Tibial artery (tissue), 4 donors: ENCODE results near the gene P2RY13.

Experiments
- DNase-seq, 2 donors: peaks; one replicate each; pipeline ENCODE4 v3.0.0-alpha.2; 2019
- H3K27ac ChIP-seq, 2 donors: fragments of 200-600 bp; sonication (generic) in 1 of 2; 1 replicate in 1 of 2; 2 replicates in 1 of 2; pipeline ENCODE4 v1.5.1; 2018 to 2019; ENCODE audit warnings: mild to moderate bottlenecking in 1 of 2
- H3K27me3 ChIP-seq, 2 donors: fragments of 200-600 bp; sonication (generic) in 1 of 2; one replicate each; pipeline versions ENCODE4 v1.5.1 to v1.6.0; 2016 to 2019
- H3K36me3 ChIP-seq, 3 donors: fragments of 200-600 bp; sonication (generic) in 2 of 3; one replicate each; pipeline ENCODE4 v1.5.1; 2016 to 2019; ENCODE audit warnings: mild to moderate bottlenecking in 2 of 3
- H3K4me1 ChIP-seq, 4 donors: fragments of 200-600 bp; sonication (generic) in 2 of 4; 1 replicate in 3 of 4; 2 replicates in 1 of 4; pipeline ENCODE4 v1.5.1; 2016 to 2019
- H3K4me3 ChIP-seq, 2 donors: fragments of 200-600 bp; sonication (generic) in 1 of 2; 1 replicate in 1 of 2; 2 replicates in 1 of 2; pipeline ENCODE4 v1.5.1; 2018 to 2019; ENCODE audit warnings: mild to moderate bottlenecking in 2 of 2
- H3K9me3 ChIP-seq, 3 donors: fragments of 200-600 bp; sonication (generic) in 1 of 3; one replicate each; pipeline ENCODE4 v1.5.1; 2016 to 2019
- intact Hi-C: fragments of 100-400 bp; cut with DNase I; formaldehyde crosslinking; loops from one replicate; pipeline ENCODE4 v1.15.0; 2023; ENCODE audit warnings: low total_unique reads
- TF ChIP-seq, protein P1 (sequence below), 2 experiments: fragments of 200-600 bp in 1 of 2; fragments of 450-650 bp in 1 of 2; IDR thresholded peaks; one replicate each; pipeline ENCODE4 v1.5.1; 2017 to 2019; ENCODE audit warnings: antibody characterized with exemption in 2 of 2, mild to moderate bottlenecking in 1 of 2, moderate library complexity in 1 of 2

Gene P2RY13

DNA sequence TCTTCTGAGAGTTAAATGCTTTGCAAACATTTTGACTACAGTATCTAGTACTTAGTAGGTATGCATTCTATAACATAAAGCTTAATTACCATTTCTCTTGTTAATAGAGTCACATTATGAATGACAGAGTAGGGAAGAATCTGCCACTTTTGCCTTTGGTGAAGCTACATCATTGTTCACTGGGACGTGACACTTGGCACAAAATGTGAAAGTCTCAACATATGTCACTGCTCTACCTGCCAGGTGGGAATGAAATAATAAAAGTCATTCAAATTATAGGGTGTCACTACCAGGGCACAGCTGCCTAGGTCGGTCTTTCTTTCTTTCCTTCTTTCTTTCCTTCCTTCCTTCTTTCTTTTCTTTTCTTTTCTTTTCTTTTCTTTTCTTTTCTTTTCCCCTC lies 30.3 kb downstream of the P2RY13 start:
- no peaks in the 10 kb centered on the region for H3K4me1 ChIP-seq
- no peak overlapping the region for H3K27ac ChIP-seq
- no peaks in the 10 kb centered on the region for H3K36me3 ChIP-seq
- no peak overlapping the region for H3K4me3 ChIP-seq
- no peak for DNase-seq
- no peaks in the 10 kb centered on the region for H3K9me3 ChIP-seq
- intact Hi-C loops: no loop called here
- TF ChIP-seq, protein P1, sequence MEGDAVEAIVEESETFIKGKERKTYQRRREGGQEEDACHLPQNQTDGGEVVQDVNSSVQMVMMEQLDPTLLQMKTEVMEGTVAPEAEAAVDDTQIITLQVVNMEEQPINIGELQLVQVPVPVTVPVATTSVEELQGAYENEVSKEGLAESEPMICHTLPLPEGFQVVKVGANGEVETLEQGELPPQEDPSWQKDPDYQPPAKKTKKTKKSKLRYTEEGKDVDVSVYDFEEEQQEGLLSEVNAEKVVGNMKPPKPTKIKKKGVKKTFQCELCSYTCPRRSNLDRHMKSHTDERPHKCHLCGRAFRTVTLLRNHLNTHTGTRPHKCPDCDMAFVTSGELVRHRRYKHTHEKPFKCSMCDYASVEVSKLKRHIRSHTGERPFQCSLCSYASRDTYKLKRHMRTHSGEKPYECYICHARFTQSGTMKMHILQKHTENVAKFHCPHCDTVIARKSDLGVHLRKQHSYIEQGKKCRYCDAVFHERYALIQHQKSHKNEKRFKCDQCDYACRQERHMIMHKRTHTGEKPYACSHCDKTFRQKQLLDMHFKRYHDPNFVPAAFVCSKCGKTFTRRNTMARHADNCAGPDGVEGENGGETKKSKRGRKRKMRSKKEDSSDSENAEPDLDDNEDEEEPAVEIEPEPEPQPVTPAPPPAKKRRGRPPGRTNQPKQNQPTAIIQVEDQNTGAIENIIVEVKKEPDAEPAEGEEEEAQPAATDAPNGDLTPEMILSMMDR (IDR thresholded peaks at IDR 0.05): no peak
- H3K27me3 ChIP-seq: no peaks in the 10 kb centered on the region

DNA sequence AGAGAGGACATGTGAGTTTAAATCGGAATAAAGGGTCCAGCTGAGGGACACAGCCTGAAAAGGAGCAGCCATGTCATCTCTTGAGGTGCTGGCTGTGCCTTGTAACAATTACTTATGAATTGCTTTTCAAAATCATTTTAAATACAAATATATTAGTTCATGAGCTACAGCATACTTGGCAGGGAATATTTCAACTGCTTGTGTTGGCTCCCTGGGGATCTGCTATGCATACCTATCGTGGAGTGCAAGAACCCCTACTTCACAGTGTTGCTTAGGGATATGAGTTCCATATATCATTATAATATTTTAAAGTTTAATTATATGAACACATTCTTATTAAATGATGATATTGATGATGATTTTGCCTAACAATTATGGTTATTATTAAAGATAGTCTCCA lies 31.9 kb downstream of the P2RY13 start:
- no peak overlapping the region for H3K4me3 ChIP-seq
- no peaks in the 10 kb centered on the region for H3K4me1 ChIP-seq
- intact Hi-C loops: no loop called here
- no peaks in the 10 kb centered on the region for H3K27me3 ChIP-seq
- DNase-seq: no peak
- TF ChIP-seq, protein P1 (IDR thresholded peaks at IDR 0.05): no peak
- no peak overlapping the region for H3K27ac ChIP-seq
- H3K36me3 ChIP-seq: no peaks in the 10 kb centered on the region
- no peaks in the 10 kb centered on the region for H3K9me3 ChIP-seq

DNA sequence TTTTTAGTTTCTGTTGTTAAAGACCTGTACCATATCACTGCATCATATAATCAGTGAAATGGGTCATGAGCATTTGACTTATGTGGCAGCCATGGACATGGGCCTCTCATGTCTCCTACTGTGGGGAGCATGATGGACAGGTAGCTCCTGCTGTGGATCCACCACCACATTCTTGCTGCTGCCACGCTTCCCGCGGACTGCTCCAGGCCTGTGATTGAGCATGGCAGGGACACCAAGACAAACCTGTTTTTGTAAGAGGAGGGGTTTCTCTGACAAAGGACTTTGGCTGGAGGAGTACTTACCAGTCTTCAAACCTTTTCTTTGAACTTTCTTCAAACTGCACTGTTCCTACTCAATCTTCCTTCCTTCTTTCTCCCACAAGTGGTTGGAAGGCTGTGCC lies 33.1 kb downstream of the P2RY13 start:
- TF ChIP-seq, protein P1 (IDR thresholded peaks at IDR 0.05): no peak
- Histone ChIP-seq H3K4me3 (no peak overlapping the region), H3K27ac (no peak overlapping the region), H3K36me3 (no peaks in the 10 kb centered on the region), H3K4me1 (no peaks in the 10 kb centered on the region), H3K9me3 (no peaks in the 10 kb centered on the region), H3K27me3 (no peaks in the 10 kb centered on the region)
- intact Hi-C loops: no loop called here
- no peak for DNase-seq

DNA sequence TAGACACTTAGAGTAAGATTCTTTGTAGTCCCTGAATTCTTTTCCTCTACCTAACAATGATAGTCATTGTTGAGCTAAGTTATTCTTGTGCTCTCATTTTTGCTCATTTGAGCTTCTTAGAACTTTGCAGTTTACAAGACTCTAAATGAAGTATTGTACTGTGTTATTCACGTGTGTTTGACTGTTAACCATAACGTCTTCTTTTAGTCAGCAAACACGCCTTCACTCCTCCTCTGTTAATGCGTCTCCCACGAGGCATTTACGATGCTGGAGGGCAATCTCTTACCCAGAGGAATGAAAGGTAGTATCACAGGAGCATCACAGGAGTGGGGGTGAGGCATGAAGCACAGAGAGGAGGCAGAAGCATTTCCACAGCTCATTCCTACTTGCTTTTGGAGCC lies 36.2 kb downstream of the P2RY13 start:
- no peak overlapping the region for H3K4me3 ChIP-seq
- DNase-seq: no peak
- no peak overlapping the region for H3K27ac ChIP-seq
- no peaks in the 10 kb centered on the region for H3K36me3 ChIP-seq
- no peaks in the 10 kb centered on the region for H3K4me1 ChIP-seq
- intact Hi-C loops: no loop called here
- no peaks in the 10 kb centered on the region for H3K27me3 ChIP-seq
- H3K9me3 ChIP-seq: no peaks in the 10 kb centered on the region
- TF ChIP-seq, protein P1 (IDR thresholded peaks at IDR 0.05): no peak

DNA sequence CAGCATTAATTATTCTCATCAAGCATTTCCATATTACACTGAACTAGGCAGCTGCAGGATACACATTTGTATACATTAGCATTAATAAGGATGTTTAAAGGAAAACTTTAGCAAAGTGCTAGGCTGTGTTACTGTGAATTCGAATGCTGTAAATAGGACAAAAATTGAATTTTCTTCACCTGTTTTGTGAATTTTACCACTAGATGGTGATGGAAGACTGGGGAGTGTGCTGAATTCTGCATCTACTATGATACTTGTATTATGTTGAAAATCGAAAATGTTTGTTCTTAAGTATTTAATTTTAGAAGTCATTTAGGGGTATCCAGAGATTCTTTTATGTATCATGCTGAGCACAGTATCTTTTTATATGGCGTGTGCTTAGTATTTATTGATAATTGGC lies 38.7 kb downstream of the P2RY13 start:
- TF ChIP-seq, protein P1 (IDR thresholded peaks at IDR 0.05): peak; percentile 34 to 36
- H3K36me3 ChIP-seq: no peaks in the 10 kb centered on the region
- H3K4me3 ChIP-seq: no peak overlapping the region
- intact Hi-C loops: no loop called here
- no peaks in the 10 kb centered on the region for H3K4me1 ChIP-seq
- no peak overlapping the region for H3K27ac ChIP-seq
- DNase-seq: no peak
- no peaks in the 10 kb centered on the region for H3K27me3 ChIP-seq
- no peaks in the 10 kb centered on the region for H3K9me3 ChIP-seq

DNA sequence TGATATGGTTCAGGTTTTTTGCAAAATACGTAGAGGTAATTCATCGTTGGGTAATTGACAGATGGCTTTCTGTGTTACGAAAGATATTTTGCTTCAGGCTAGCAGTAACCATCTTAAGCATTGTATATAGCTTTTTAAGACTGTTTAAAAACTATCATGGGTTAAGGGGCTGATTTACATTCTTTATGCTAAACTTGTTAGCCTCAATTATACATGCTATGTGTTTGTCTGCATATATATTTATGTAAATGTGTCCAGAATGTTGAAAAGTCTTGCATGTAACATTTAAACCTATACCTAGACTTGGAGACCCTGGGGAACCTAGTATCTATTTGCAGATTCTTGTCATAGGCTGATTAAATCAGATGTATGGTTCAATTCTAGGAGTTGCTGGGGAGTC lies 39.9 kb downstream of the P2RY13 start:
- no peaks in the 10 kb centered on the region for H3K9me3 ChIP-seq
- H3K4me1 ChIP-seq: no peaks in the 10 kb centered on the region
- no peak overlapping the region for H3K4me3 ChIP-seq
- no peak overlapping the region for H3K27ac ChIP-seq
- DNase-seq: no peak
- TF ChIP-seq, protein P1 (IDR thresholded peaks at IDR 0.05): no peak
- H3K36me3 ChIP-seq: no peaks in the 10 kb centered on the region
- no peaks in the 10 kb centered on the region for H3K27me3 ChIP-seq
- intact Hi-C loops: loop anchor here (10.0 kb wide), 1 partner anchor 125 kb away; no protein-coding TSS in a partner anchor
